Skeletal muscle tissue (tissue), 4 donors: ENCODE data around the gene HECTD3. TPM values are rescaled to one million over a fixed set of nuclear protein-coding genes. Genes with fewer than 3 reads are reported as not detected.
A peak's percentile ranks its signal among the peaks of the same experiment; 100 is the strongest.

Experiments used
- H3K27ac ChIP-seq: one replicate; pipeline ENCODE4 v1.7.0; 2013; ENCODE audit warnings: mild to moderate bottlenecking, low read depth, low read length, inconsistent platforms
- H3K27me3 ChIP-seq, 3 donors: one replicate each; pipeline ENCODE4 v1.7.0; 2013; ENCODE audit warnings: low read length in 3 of 3; ENCODE audit not compliant: control insufficient read depth in 3 of 3, insufficient read depth in 3 of 3
- H3K36me3 ChIP-seq, 3 donors: one replicate each; pipeline ENCODE4 v1.7.0; 2013; ENCODE audit warnings: low read length in 3 of 3; ENCODE audit not compliant: control insufficient read depth in 3 of 3, insufficient read depth in 3 of 3
- H3K4me1 ChIP-seq, 3 donors: one replicate each; pipeline ENCODE4 v1.7.0; 2013; ENCODE audit warnings: low read length in 3 of 3, mild to moderate bottlenecking in 3 of 3; ENCODE audit not compliant: control insufficient read depth in 3 of 3, insufficient read depth in 3 of 3
- H3K4me3 ChIP-seq, 3 donors: one replicate each; pipeline ENCODE4 v1.7.0; 2013; ENCODE audit warnings: low read length in 3 of 3
- H3K9ac ChIP-seq, 3 donors: one replicate each; pipeline ENCODE4 v1.7.0; 2013; ENCODE audit warnings: low read length in 3 of 3, mild to moderate bottlenecking in 3 of 3, moderate library complexity in 2 of 3, low read depth in 1 of 3
- H3K9me3 ChIP-seq, 3 donors: one replicate each; pipeline ENCODE4 v1.7.0; 2013; ENCODE audit warnings: low read length in 3 of 3; ENCODE audit not compliant: control insufficient read depth in 3 of 3
- total RNA-seq: library from RNA; depleted of rRNA; stranded (reverse); fragments of >200 nt; gene quantifications from one replicate; pipeline ENCODE4 v1.2.3, GENCODE V29; 2014
- donor health status: Osteomylitis.

The HECTD3 gene
- total RNA-seq = 8.9 TPM

- peaks cover 46 to 57% (median 46%) of the 10 kb centered on the region in 3 donors for H3K4me1 ChIP-seq
- H3K27me3 ChIP-seq = no peaks in the 10 kb centered on the region
- H3K27ac ChIP-seq = peak within 1 kb of the TSS; percentile 91
- H3K4me3 ChIP-seq = peak within 1 kb of the TSS; percentile 84 to 95 (median 94)
- peaks cover 47 to 58% (median 58%) of the 10 kb centered on the region in 3 donors for H3K36me3 ChIP-seq
- H3K9me3 ChIP-seq = no peaks in the 10 kb centered on the region
- H3K9ac ChIP-seq = peak within 1 kb of the TSS; percentile 86 to 93 (median 91)
These were observed at the start of gene HECTD3 for GRCh38 chr1:45010855-45011811. Gene HECTD3, minus strand, starts transcription at chr1:45011324. Its CDS starts 67 bp downstream, at chr1:45011257.

- H3K27ac ChIP-seq = no peak overlapping the region
- no peaks in the 10 kb centered on the region for H3K9me3 ChIP-seq
- H3K27me3 ChIP-seq = no peaks in the 10 kb centered on the region
- H3K9ac ChIP-seq = no peak overlapping the region
- H3K4me1 ChIP-seq = no peaks in the 10 kb centered on the region
- no peak overlapping the region for H3K4me3 ChIP-seq
- H3K36me3 ChIP-seq = no peaks in the 10 kb centered on the region
These were observed 48.7 kb upstream of the HECTD3 start for GRCh38 chr1:45059829-45060228.

GRCh38 chr1:45057542-45057941, 46.4 kb upstream of the HECTD3 start:
- no peaks in the 10 kb centered on the region for H3K27me3 ChIP-seq
- no peaks in the 10 kb centered on the region for H3K36me3 ChIP-seq
- H3K27ac ChIP-seq = no peak overlapping the region
- H3K4me3 ChIP-seq = no peak overlapping the region
- no peaks in the 10 kb centered on the region for H3K4me1 ChIP-seq
- H3K9ac ChIP-seq = no peak overlapping the region
- H3K9me3 ChIP-seq = no peaks in the 10 kb centered on the region

- Histone ChIP-seq H3K27me3 (no peaks in the 10 kb centered on the region), H3K9me3 (no peaks in the 10 kb centered on the region), H3K36me3 (peaks cover 0 to 2% (median 0%) of the 10 kb centered on the region in 3 donors), H3K27ac (no peak overlapping the region), H3K9ac (no peak overlapping the region), H3K4me3 (no peak overlapping the region), H3K4me1 (peaks cover 0 to 8% (median 3%) of the 10 kb centered on the region in 3 donors)
These were observed 40.1 kb upstream of the HECTD3 start for GRCh38 chr1:45051005-45051772.

- Histone ChIP-seq H3K27ac (no peak overlapping the region), H3K27me3 (no peaks in the 10 kb centered on the region), H3K36me3 (peaks cover 0 to 2% (median 0%) of the 10 kb centered on the region in 3 donors), H3K9ac (no peak overlapping the region), H3K4me3 (no peak overlapping the region), H3K4me1 (peaks cover 0 to 8% (median 3%) of the 10 kb centered on the region in 3 donors), H3K9me3 (no peaks in the 10 kb centered on the region)
These were observed 35.9 kb upstream of the HECTD3 start for GRCh38 chr1:45047032-45047431.

- Histone ChIP-seq H3K9me3 (no peaks in the 10 kb centered on the region), H3K4me1 (peaks cover 0 to 8% (median 3%) of the 10 kb centered on the region in 3 donors), H3K4me3 (no peak overlapping the region), H3K36me3 (no peaks in the 10 kb centered on the region), H3K27ac (no peak overlapping the region), H3K27me3 (no peaks in the 10 kb centered on the region), H3K9ac (no peak overlapping the region)
These were observed 33.8 kb upstream of the HECTD3 start for GRCh38 chr1:45044916-45045315.

GRCh38 chr1:45043094-45043493, 32.0 kb upstream of the HECTD3 start:
- no peaks in the 10 kb centered on the region for H3K27me3 ChIP-seq
- no peak overlapping the region for H3K27ac ChIP-seq
- H3K4me1 ChIP-seq = peaks cover 0 to 8% (median 3%) of the 10 kb centered on the region in 3 donors
- H3K9me3 ChIP-seq = no peaks in the 10 kb centered on the region
- no peak overlapping the region for H3K9ac ChIP-seq
- no peaks in the 10 kb centered on the region for H3K36me3 ChIP-seq
- H3K4me3 ChIP-seq = no peak overlapping the region

- no peaks in the 10 kb centered on the region for H3K27me3 ChIP-seq
- H3K4me3 ChIP-seq = no peak overlapping the region
- H3K27ac ChIP-seq = no peak overlapping the region
- H3K4me1 ChIP-seq = no peaks in the 10 kb centered on the region
- no peak overlapping the region for H3K9ac ChIP-seq
- no peaks in the 10 kb centered on the region for H3K9me3 ChIP-seq
- H3K36me3 ChIP-seq = peaks cover 0 to 7% (median 4%) of the 10 kb centered on the region in 3 donors
These were observed 29.2 kb upstream of the HECTD3 start for GRCh38 chr1:45040297-45040696.

- H3K27ac ChIP-seq = no peak overlapping the region
- peaks cover 2 to 7% (median 6%) of the 10 kb centered on the region in 3 donors for H3K36me3 ChIP-seq
- no peak overlapping the region for H3K4me3 ChIP-seq
- H3K27me3 ChIP-seq = no peaks in the 10 kb centered on the region
- H3K9ac ChIP-seq = no peak overlapping the region
- H3K9me3 ChIP-seq = no peaks in the 10 kb centered on the region
- H3K4me1 ChIP-seq = no peaks in the 10 kb centered on the region
These were observed 27.7 kb upstream of the HECTD3 start for GRCh38 chr1:45038661-45039364.
